DOHH2 (cell line): Measurements from ENCODE around the gene SLC35F1.

Experiments
- EZH2phosphoT487 ChIP-seq: fragments of 200-600 bp; sonication (generic); IDR thresholded peaks from 2 replicates; pipeline ENCODE4 v1.6.1; 2017; ENCODE audit warnings: borderline replicate concordance, mild to moderate bottlenecking, antibody characterized with exemption, low read length, moderate library complexity, mixed read lengths
- TF ChIP-seq, protein P1 (sequence below): fragments of 200-600 bp; sonication (generic); IDR thresholded peaks from one replicate; pipeline ENCODE4 v1.5.1; 2014; ENCODE audit warnings: antibody characterized with exemption, mild to moderate bottlenecking, low read depth, low read length; ENCODE audit not compliant: poor library complexity, severe bottlenecking

GRCh38 chr6:118240878-118241528, 333.9 kb downstream of the SLC35F1 start:
- TF ChIP-seq, protein P1, sequence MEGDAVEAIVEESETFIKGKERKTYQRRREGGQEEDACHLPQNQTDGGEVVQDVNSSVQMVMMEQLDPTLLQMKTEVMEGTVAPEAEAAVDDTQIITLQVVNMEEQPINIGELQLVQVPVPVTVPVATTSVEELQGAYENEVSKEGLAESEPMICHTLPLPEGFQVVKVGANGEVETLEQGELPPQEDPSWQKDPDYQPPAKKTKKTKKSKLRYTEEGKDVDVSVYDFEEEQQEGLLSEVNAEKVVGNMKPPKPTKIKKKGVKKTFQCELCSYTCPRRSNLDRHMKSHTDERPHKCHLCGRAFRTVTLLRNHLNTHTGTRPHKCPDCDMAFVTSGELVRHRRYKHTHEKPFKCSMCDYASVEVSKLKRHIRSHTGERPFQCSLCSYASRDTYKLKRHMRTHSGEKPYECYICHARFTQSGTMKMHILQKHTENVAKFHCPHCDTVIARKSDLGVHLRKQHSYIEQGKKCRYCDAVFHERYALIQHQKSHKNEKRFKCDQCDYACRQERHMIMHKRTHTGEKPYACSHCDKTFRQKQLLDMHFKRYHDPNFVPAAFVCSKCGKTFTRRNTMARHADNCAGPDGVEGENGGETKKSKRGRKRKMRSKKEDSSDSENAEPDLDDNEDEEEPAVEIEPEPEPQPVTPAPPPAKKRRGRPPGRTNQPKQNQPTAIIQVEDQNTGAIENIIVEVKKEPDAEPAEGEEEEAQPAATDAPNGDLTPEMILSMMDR, result no peak
- TF ChIP-seq EZH2phosphoT487, result no peak
